K562 (cell line): ENCODE data around the gene TRMT1. TPM values are rescaled to one million over a fixed set of nuclear protein-coding genes. Genes with fewer than 3 reads are reported as not detected.

Experiments used
- ESRRB ChIP-seq: fragments of 250-450 bp; sonication (Bioruptor Pico); IDR thresholded peaks from 2 replicates; pipeline ENCODE4 v1.5.0; 2020; ENCODE audit warnings: mild to moderate bottlenecking, moderate library complexity, borderline replicate concordance
- JUND ChIP-seq, 2 experiments: IDR thresholded peaks; 2 replicates in 1 of 2; 3 replicates in 1 of 2; pipeline ENCODE4 v1.6.1; 2011; ENCODE audit warnings: borderline replicate concordance in 2 of 2, low read depth in 2 of 2, low read length in 2 of 2, improper control_type of control experiment in 1 of 2, missing biosample characterization in 1 of 2, missing genetic modification characterization in 1 of 2, missing genetic modification reagents in 1 of 2
- MEF2D ChIP-seq: conservative IDR thresholded peaks from 2 replicates; pipeline ENCODE4 v1.6.1; 2016; ENCODE audit warnings: low read depth, missing genetic modification characterization, missing compliant biosample characterization
- MTA2 ChIP-seq: fragments of 450-650 bp; IDR thresholded peaks from 2 replicates; pipeline ENCODE4 v1.6.1; 2016; ENCODE audit warnings: low read depth
- NFIC ChIP-seq: fragments of 450-650 bp; IDR thresholded peaks from 2 replicates; pipeline ENCODE4 v1.6.1; 2017; ENCODE audit warnings: mild to moderate bottlenecking, inconsistent platforms
- NR2F6 ChIP-seq: fragments of 450-650 bp; formaldehyde crosslinking; IDR thresholded peaks from 2 replicates; pipeline ENCODE4 v1.4.0; 2020; ENCODE audit warnings: mild to moderate bottlenecking
- PHF21A ChIP-seq: fragments of 450-650 bp; IDR thresholded peaks from 2 replicates; pipeline ENCODE4 v1.6.1; 2017; ENCODE audit warnings: low read depth, borderline replicate concordance
- PML ChIP-seq: IDR thresholded peaks from 2 replicates; pipeline ENCODE4 v1.6.1; 2012; ENCODE audit warnings: low read length, inconsistent platforms
- PURB ChIP-seq: sonication (generic); formaldehyde crosslinking; IDR thresholded peaks from 2 replicates; pipeline ENCODE4 v1.9.0; 2021; ENCODE audit warnings: low read depth, mild to moderate bottlenecking, missing genetic modification reagents
- SMARCA4 ChIP-seq: fragments of 450-650 bp; IDR thresholded peaks from 2 replicates; pipeline ENCODE4 v1.6.1; 2016
- SP2 ChIP-seq: IDR thresholded peaks from 2 replicates; pipeline ENCODE4 v1.6.1; 2011; ENCODE audit warnings: mild to moderate bottlenecking, low read depth, low read length, moderate library complexity; ENCODE audit not compliant: poor library complexity, severe bottlenecking; ENCODE audit errors: extremely low read depth
- STAG1 ChIP-seq: sonication (generic); formaldehyde crosslinking; IDR thresholded peaks from 2 replicates; pipeline ENCODE4 v1.5.0; 2020; ENCODE audit warnings: missing genetic modification reagents, borderline replicate concordance
- ZBTB1 ChIP-seq: sonication (generic); formaldehyde crosslinking; IDR thresholded peaks from 2 replicates; pipeline ENCODE4 v1.8.1; 2023; ENCODE audit warnings: missing genetic modification reagents, low read depth, mild to moderate bottlenecking, borderline replicate concordance
- ZNF12 ChIP-seq: sonication (generic); formaldehyde crosslinking; IDR thresholded peaks from 2 replicates; pipeline ENCODE4 v1.4.0; 2020; ENCODE audit warnings: mild to moderate bottlenecking, missing genetic modification reagents
- ZNF253 ChIP-seq: fragments of 250-450 bp; sonication (Bioruptor Pico); conservative IDR thresholded peaks from 2 replicates; pipeline ENCODE4 v1.6.1; 2021; ENCODE audit warnings: mild to moderate bottlenecking
- ZNF586 ChIP-seq: fragments of 450-650 bp; formaldehyde crosslinking; conservative IDR thresholded peaks from 2 replicates; pipeline ENCODE4 v1.4.0; 2020; ENCODE audit warnings: mild to moderate bottlenecking, moderate library complexity
- polyA plus RNA-seq, 8 experiments: library from polyadenylated mRNA; depleted of rRNA in 4 of 8; stranded (reverse) in 5 of 8; unstranded in 3 of 8; fragments of >200 nt; fragmentation: Nextera tagmentation in 2 of 8; fragmentation: Illumina TruSeq in 1 of 8; extraction: Ambion mirVana in 2 of 8; extraction: Trizol in 1 of 8; gene quantifications; 2 replicates each; pipeline versions ENCODE4 v1.2.1 to v1.2.3, GENCODE V29; 2011 to 2014; ENCODE audit warnings: inconsistent platforms in 1 of 8, missing spikeins in 1 of 8
- total RNA-seq, 7 experiments: library from RNA; depleted of rRNA in 6 of 7; stranded (reverse); fragments of >200 nt in 6 of 7; fragmentation: Illumina TruSeq in 2 of 7; extraction: Trizol in 2 of 7; gene quantifications; 2 replicates each; pipeline versions ENCODE4 v1.2.1 to v1.2.3, GENCODE V29; 2011 to 2021; ENCODE audit warnings: low replicate concordance in 1 of 7
- TF ChIP-seq, protein P1 (sequence below): fragments of 450-650 bp; IDR thresholded peaks from 2 replicates; pipeline ENCODE4 v1.7.1; 2018; ENCODE audit warnings: mild to moderate bottlenecking, low read depth; ENCODE audit not compliant: partially characterized antibody
- TF ChIP-seq, protein P2 (sequence below): fragments of 250-450 bp; sonication (Bioruptor Pico); IDR thresholded peaks from 2 replicates; pipeline ENCODE4 v1.8.0; 2022; ENCODE audit warnings: moderate library complexity, mild to moderate bottlenecking, inconsistent platforms
- TF ChIP-seq, protein P3 (sequence below): sonication (generic); formaldehyde crosslinking; IDR thresholded peaks from 2 replicates; pipeline ENCODE4 v1.8.0; 2022; ENCODE audit warnings: mild to moderate bottlenecking, missing genetic modification reagents
- TF ChIP-seq, protein P4 (sequence below): sonication (generic); formaldehyde crosslinking; IDR thresholded peaks from 2 replicates; pipeline ENCODE4 v1.8.1; 2023; ENCODE audit warnings: mild to moderate bottlenecking, missing genetic modification reagents

The TRMT1 gene
- total and polyA plus RNA-seq, 9 of the 15 experiments (the other 6 are each of a cell fraction or from before 2014, with no cell fraction given): 5.8 to 158 (median 54.3) TPM

DNA sequence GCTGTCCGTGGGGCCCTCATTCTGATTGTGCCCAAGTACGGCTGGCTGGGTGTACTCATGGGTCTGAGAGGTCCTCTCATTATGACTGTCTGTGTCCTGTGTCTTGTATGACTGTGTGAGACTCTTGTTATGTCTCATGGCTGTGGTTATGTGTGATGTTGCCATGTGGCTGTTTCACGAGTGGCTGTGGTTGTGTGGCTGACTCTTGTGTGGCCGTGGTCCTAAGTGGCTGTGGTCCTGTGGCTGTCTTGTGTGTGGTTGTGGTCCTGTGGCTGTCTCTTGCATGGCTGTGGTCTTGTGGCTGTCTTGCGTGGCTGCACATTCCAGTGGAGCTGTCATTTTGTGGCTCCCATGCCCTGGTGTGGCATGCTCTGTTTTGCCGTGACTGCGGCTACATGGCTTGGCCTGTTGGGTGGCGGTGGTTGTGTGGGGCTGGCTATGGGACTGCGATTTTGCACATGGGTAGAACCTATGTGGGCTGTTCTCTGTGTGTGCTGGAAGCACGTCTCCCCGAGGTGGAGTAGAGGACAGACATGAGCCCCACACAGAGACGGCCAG lies 16.4 kb downstream of the TRMT1 start (continued):
- TF ChIP-seq, protein P1, sequence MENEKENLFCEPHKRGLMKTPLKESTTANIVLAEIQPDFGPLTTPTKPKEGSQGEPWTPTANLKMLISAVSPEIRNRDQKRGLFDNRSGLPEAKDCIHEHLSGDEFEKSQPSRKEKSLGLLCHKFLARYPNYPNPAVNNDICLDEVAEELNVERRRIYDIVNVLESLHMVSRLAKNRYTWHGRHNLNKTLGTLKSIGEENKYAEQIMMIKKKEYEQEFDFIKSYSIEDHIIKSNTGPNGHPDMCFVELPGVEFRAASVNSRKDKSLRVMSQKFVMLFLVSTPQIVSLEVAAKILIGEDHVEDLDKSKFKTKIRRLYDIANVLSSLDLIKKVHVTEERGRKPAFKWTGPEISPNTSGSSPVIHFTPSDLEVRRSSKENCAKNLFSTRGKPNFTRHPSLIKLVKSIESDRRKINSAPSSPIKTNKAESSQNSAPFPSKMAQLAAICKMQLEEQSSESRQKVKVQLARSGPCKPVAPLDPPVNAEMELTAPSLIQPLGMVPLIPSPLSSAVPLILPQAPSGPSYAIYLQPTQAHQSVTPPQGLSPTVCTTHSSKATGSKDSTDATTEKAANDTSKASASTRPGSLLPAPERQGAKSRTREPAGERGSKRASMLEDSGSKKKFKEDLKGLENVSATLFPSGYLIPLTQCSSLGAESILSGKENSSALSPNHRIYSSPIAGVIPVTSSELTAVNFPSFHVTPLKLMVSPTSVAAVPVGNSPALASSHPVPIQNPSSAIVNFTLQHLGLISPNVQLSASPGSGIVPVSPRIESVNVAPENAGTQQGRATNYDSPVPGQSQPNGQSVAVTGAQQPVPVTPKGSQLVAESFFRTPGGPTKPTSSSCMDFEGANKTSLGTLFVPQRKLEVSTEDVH: no peak
- TF ChIP-seq MTA2 (peak; percentile 40; the same call in 1 of the 2 replicates), ZNF12 (CRISPR knock-in tag) (no peak), NR2F6 (CRISPR knock-in tag) (no peak), PHF21A (peak; percentile 10; the same call in 1 of the 2 replicates), SMARCA4 (0 out of 2 replicates have a peak, but pooled peaks have one; percentile 14), JUND (IDR thresholded peaks at IDR 0.05; ENCODE audit: borderline replicate concordance, low read depth, low read length) (no peak), JUND (tag; IDR thresholded peaks at IDR 0.05; ENCODE audit: borderline replicate concordance, low read depth, low read length) (no peak; the same call in 2 of the 3 replicates), PML (0 out of 2 replicates have a peak, but pooled peaks have one; percentile 23), ESRRB (CRISPR knock-in tag) (no peak), SP2 (no peak), NFIC (no peak; the same call in 1 of the 2 replicates), ZBTB1 (CRISPR knock-in tag) (peak; percentile 86; the same call in 1 of the 2 replicates), ZNF586 (CRISPR knock-in tag) (no peak), STAG1 (no peak), ZNF253 (CRISPR knock-in tag) (no peak), MEF2D (tag) (peak; percentile 60), PURB (CRISPR knock-in tag) (no peak)
- TF ChIP-seq, protein P2, sequence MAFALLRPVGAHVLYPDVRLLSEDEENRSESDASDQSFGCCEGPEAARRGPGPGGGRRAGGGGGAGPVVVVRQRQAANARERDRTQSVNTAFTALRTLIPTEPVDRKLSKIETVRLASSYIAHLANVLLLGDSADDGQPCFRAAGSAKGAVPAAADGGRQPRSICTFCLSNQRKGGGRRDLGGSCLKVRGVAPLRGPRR (CRISPR knock-in tag): no peak
- TF ChIP-seq, protein P3, sequence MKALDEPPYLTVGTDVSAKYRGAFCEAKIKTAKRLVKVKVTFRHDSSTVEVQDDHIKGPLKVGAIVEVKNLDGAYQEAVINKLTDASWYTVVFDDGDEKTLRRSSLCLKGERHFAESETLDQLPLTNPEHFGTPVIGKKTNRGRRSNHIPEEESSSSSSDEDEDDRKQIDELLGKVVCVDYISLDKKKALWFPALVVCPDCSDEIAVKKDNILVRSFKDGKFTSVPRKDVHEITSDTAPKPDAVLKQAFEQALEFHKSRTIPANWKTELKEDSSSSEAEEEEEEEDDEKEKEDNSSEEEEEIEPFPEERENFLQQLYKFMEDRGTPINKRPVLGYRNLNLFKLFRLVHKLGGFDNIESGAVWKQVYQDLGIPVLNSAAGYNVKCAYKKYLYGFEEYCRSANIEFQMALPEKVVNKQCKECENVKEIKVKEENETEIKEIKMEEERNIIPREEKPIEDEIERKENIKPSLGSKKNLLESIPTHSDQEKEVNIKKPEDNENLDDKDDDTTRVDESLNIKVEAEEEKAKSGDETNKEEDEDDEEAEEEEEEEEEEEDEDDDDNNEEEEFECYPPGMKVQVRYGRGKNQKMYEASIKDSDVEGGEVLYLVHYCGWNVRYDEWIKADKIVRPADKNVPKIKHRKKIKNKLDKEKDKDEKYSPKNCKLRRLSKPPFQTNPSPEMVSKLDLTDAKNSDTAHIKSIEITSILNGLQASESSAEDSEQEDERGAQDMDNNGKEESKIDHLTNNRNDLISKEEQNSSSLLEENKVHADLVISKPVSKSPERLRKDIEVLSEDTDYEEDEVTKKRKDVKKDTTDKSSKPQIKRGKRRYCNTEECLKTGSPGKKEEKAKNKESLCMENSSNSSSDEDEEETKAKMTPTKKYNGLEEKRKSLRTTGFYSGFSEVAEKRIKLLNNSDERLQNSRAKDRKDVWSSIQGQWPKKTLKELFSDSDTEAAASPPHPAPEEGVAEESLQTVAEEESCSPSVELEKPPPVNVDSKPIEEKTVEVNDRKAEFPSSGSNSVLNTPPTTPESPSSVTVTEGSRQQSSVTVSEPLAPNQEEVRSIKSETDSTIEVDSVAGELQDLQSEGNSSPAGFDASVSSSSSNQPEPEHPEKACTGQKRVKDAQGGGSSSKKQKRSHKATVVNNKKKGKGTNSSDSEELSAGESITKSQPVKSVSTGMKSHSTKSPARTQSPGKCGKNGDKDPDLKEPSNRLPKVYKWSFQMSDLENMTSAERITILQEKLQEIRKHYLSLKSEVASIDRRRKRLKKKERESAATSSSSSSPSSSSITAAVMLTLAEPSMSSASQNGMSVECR: 0 out of 2 replicates have a peak, but pooled peaks have one; percentile 56
- TF ChIP-seq, protein P4, sequence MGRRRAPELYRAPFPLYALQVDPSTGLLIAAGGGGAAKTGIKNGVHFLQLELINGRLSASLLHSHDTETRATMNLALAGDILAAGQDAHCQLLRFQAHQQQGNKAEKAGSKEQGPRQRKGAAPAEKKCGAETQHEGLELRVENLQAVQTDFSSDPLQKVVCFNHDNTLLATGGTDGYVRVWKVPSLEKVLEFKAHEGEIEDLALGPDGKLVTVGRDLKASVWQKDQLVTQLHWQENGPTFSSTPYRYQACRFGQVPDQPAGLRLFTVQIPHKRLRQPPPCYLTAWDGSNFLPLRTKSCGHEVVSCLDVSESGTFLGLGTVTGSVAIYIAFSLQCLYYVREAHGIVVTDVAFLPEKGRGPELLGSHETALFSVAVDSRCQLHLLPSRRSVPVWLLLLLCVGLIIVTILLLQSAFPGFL (CRISPR knock-in tag): no peak
